Measurements from ENCODE around the gene KCNAB1.
"Not testable (repeated sequence)": the region's sequence is repeated elsewhere in the genome, so short reads cannot be mapped to it uniquely, and the experiment has no call there.

Gene KCNAB1

DNA sequence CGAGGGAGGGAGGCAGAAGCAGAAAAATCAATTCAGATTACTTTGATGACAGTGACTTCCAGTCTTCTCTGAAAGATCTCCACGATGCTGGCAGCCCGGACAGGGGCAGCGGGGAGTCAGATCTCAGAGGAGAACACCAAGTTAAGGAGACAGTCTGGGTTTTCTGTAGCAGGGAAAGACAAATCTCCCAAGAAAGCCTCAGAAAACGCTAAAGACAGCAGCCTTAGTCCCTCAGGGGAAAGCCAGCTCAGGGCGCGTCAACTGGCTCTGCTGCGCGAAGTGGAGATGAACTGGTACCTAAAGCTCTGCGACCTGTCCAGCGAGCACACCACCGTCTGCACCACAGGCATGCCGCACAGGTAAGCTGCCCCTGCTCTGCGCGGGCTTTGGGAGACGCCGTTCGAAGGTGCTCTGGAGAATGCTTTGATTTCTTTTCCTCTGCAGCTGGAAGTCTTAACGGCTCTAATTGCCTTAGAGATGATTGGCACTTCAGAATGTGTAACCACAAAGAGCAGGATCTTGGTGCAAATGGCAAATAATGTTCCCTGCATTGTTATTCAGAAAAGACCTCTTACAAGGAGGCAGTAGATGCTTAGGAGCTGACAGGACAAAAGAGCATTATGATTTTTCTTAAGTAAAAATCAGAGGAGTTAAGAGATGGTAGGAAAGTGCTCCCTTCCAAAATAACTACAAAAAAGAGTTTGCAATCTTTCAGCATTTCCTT is at the start of gene KCNAB1:
Gene KCNAB1 (plus strand): TSS at position 51 of the 724 bp plus-strand sequence.
- DNase-seq, result no peak

DNA sequence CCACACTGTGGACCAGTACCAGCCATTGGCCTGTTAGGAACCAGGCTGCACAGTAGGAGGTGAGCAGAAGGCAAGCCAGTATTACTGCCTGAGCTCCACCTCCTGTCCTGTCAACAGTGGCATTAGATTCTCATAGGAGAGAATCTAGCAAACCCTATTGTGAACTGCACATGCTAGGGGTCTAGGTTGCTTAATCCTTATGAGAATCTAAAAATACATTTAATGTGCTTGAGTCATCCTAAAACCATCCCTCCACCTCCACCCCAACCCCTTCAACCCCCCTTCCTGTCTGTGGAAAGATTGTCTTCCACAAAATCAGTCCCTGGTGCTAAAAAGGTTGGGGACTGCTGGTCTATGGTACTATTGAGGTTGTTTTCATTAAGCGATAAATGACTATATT is 49.3 kb upstream of the KCNAB1 start:
- no peak for DNase-seq

DNA sequence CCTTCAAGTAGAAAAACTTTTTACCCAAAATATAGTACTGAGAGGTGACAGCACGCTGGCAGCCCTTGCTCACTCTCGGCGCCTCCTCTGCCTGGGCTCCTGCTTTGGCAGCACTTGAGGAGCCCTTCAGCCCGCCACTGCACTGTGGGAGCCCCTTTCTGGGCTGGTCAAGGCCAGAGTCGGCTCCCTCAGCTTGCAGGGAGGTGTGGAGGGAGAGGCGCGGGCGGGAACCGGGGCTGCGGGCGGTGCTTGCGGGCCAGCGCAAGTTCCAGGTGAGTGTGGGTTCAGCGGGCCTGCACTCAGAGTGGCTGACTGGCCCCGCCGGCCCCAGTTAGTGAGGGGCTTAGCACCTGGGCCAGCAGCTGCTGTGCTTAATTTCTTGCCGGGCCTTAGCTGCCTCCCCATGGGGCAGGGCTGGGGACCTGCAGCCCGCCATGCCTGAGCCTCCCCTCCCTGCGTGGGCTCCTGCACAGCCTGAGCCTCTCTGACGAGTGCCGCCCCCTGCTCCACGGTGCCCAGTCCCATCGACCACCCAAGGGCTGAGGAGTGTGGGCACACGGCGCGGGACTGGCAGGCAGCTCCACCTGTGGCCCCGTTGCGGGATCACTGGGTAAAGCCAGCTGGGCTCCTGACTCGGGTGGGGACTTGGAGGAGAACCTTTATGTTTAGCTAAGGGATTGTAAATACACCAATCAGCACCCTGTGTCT is 47.3 kb upstream of the KCNAB1 start:
- DNase-seq, result not testable (repeated sequence)

GRCh38 chr3:156090126-156090525 is 30.3 kb upstream of the KCNAB1 start:
- no peak for DNase-seq

DNA sequence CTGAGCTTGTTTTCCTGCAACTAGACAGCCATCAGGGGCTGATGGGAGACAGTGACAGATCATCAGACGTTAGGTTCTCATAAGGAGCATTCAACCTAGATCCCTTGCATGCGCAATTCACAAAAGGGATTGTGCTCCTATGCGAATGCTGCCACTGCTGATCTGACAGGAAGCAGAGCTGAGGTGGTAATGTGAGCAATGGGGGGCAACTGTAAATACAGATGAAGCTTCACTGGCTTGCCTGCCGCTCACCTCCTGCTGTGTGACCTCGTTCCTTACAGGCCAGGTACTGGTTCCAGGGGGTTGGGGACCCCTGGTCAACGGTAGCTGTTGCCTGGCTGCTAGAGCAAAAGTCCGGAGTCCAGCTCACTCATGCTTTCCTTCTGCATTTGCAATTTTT is 26.4 kb upstream of the KCNAB1 start:
- no peak for DNase-seq

DNA sequence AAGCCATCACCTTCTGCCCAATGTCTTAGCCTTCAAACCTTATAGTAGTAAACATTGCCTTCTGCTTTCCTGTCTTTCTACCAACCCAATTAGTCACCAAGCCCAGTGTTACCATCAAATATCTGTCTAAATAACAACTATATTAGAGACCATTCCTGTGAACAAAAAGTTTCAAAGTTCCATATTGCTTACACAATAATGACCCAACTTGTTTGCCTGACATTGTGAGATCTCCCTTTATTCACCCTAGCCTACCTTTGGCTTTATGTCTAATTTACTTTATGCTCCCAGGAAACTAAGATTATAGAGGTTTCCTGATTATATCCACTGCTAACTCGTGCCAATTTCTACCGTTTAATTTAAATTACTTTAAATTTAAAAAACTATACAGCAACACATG is 26.0 kb upstream of the KCNAB1 start:
- no peak for DNase-seq

DNA sequence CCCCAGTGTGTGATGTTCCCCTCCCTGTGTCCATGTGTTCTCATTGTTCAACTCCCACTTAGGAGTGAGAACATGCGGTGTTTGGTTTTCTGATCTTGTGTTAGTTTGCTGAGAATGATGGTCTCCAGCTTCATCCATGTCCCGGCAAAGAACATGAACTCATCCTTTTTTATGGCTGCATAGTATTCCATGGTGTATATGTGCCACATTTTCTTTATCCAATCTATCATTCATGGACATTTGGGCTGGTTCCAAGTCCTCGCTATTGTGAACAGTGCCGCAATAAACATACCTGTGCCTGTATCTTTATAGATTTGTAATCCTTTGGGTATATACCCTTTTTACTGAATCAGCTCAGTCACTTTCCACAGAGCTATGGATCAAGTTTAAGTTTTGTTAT is 24.7 kb upstream of the KCNAB1 start:
- not testable (repeated sequence) for DNase-seq

- DNase-seq, result no peak
Observed at GRCh38 chr3:156098437-156099035, 21.8 kb upstream of the KCNAB1 start.

DNA sequence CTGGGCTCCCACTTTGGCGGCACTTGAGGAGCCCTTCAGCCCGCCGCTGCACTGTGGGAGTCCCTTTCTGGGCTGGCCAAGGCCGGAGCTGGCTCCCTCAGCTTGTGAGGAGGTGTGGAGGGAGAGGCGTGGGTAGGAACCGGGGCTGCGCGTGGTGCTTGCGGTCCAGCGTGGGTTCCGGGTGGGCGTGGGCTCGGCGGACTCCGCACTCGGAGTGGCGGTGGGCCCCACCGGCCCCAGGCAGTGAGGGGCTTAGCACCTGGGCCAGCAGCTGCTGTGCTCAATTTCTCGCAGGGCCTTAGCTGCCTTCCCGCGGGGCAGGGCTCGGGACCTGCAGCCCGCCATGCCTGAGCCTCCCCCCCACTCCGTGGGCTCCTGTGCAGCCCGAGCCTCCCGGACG is 21.0 kb upstream of the KCNAB1 start:
- not testable (repeated sequence) for DNase-seq

DNA sequence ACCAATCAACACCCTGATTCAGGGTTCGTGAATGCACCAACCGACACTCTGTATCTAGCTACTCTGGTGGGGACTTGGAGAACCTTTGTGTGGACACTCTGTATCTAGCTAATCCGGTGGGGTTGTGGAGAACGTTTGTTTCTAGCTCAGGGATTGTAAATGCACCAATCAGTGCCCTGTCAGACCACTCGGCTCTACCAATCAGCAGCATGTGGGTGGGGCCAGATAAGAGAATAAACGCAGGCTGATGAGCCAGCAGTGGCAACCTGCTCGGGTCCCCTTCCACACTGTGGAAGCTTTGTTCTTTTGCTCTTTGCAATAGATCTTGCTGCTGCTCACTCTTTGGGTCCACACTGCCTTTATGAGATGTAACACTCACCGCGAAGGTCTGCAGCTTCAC is 20.4 kb upstream of the KCNAB1 start:
- DNase-seq, result not testable (repeated sequence)

GRCh38 chr3:156102267-156102931 is 18.0 kb upstream of the KCNAB1 start:
- no peak for DNase-seq

- peak in 1 of 2 experiments; percentile 9 for DNase-seq
Observed at GRCh38 chr3:156106721-156107373, 13.5 kb upstream of the KCNAB1 start.

GRCh38 chr3:156107504-156107903 is 12.9 kb upstream of the KCNAB1 start:
- no peak for DNase-seq

GRCh38 chr3:156108616-156109015 is 11.8 kb upstream of the KCNAB1 start:
- no peak for DNase-seq

DNA sequence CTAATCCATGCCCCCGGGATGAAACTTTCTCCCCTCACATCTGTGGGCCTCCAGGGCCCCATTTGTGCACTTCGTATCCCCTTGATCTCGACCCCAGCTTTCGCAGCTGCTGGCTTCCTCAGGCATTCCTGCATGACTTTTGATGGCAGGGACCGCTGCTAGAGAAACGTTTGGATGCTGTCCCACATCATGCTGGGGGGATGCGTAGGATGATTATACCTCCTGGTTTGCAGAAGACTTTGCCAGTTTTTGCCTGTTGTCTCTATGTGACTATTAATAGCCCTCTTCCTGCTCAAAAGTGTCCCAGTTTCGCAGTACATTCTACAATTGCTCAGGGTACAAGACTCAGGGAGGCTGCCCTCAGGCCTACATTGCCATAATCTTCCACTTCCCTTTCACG is 10.4 kb upstream of the KCNAB1 start:
- DNase-seq, result no peak

- DNase-seq, result no peak
Observed at GRCh38 chr3:156126467-156126866, 6.1 kb downstream of the KCNAB1 start.

- DNase-seq, result no peak
Observed at GRCh38 chr3:156131241-156131640, 10.9 kb downstream of the KCNAB1 start.

GRCh38 chr3:156131799-156132198 is 11.4 kb downstream of the KCNAB1 start:
- DNase-seq, result no peak

DNA sequence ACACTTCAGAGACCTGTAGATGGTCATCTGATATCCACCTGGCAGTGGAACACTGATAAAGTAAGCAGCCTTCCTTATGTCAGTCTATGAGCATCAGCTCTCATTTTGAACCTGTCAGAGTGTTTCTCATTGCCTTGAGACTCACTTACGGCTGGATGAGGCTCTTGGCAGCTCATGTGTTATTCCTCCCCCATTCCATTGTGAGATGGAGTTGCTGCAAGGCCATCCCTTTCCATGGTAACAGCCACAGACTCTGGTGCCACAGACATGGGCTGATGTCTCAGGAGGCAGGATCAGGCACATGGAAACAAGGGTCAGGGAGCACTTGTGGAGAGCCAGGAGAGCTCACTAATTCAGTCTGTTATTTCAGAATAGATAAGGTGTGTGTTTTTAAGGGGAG is 11.9 kb downstream of the KCNAB1 start:
- DNase-seq, result no peak

DNA sequence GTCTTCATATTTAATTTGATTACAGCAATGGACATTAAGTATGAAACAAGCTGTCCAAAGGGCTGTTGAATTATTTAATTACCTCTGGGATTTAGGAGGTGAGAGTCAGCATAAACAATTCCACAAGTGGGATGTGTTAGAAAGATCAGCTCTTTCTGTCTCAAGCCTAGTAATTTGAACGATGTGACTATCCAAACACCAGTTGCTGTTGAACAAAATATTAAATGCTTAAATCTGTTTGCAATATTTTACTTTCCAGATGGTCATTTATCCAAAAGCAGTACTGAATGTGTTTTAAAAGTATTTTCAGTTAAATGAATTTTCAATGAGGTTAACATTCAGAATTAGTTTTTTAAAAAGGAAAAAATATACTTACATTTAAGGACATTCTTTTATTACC is 12.7 kb downstream of the KCNAB1 start:
- no peak for DNase-seq

GRCh38 chr3:156135921-156136638 is 15.7 kb downstream of the KCNAB1 start:
- DNase-seq, result no peak

- DNase-seq, result not testable (repeated sequence)
Observed at GRCh38 chr3:156137397-156137796, 17.0 kb downstream of the KCNAB1 start.
